Activated T-cell treated with anti-CD3 and anti-CD28 coated beads, Interleukin-2, amount 50 U/mL, for 72 hours (primary cell): ENCODE results near the gene MRPL10. TPM values are rescaled to one million over a fixed set of nuclear protein-coding genes. Genes with fewer than 3 reads are reported as not detected.

Experiments used
- ATAC-seq, 2 donors: fragments of 150-1000 bp; cut with Tn5 transposase; replicated peaks in 1 of 2; 2 replicates each; pipeline ENCODE4 v1.10.0; 2021; ENCODE audit warnings: moderate library complexity in 2 of 2, mild to moderate bottlenecking in 1 of 2
- DNase-seq, 2 donors: peaks; one replicate each; pipeline ENCODE4 v3.0.0; 2021 to 2022; ENCODE audit warnings: mixed read lengths in 1 of 2
- H3K27ac Mint-ChIP-seq: one replicate; pipeline ENCODE4 v1.8.0; 2022; ENCODE audit warnings: mild to moderate bottlenecking, moderate library complexity, mixed read lengths
- H3K27me3 Mint-ChIP-seq: one replicate; pipeline ENCODE4 v1.8.0; 2022; ENCODE audit warnings: low read depth, mixed read lengths
- H3K36me3 Mint-ChIP-seq, 2 donors: one replicate each; pipeline ENCODE4 v1.8.0; 2022; ENCODE audit warnings: mixed read lengths in 2 of 2, mild to moderate bottlenecking in 1 of 2; ENCODE audit not compliant: insufficient read depth in 2 of 2
- H3K4me1 Mint-ChIP-seq: one replicate; pipeline ENCODE4 v1.8.0; 2022; ENCODE audit warnings: low read depth, mixed read lengths
- H3K4me3 Mint-ChIP-seq, 2 donors: one replicate each; pipeline ENCODE4 v1.8.0; 2022; ENCODE audit warnings: mild to moderate bottlenecking in 2 of 2, mixed read lengths in 2 of 2, moderate library complexity in 2 of 2
- H3K9me3 Mint-ChIP-seq, 2 donors: one replicate each; pipeline ENCODE4 v1.8.0; 2022; ENCODE audit warnings: mixed read lengths in 2 of 2
- total RNA-seq, 2 donors: library from RNA; stranded (reverse); gene quantifications; one replicate each; pipeline ENCODE4 v1.2.3, GENCODE V29; 2022

The MRPL10 gene
- total RNA-seq, 2 donors from 2014 or later, result 81.7 to 83.5 TPM

DNA sequence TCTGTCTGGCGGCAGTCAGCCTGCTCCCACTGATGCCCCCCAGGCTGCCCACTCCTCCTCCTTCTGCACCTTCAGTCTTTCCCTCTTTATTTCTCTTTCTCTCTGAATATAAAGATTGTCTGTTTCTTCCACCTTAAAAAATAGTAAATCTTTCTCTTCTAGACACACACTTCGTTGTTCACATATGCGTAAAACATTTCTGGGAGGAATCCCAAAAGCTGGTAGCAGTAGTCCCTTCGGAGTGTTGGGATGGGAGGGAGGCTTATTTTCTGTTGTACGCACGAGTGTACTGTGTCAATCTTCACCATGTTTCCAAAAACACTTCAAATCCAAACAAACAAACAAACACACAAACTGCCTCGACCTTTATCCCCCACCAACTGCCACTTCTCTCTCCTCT is 19.6 kb downstream of the MRPL10 start:
- no peak for ATAC-seq
- no peaks in the 10 kb centered on the region for H3K9me3 Mint-ChIP-seq
- DNase-seq, result no peak
- H3K27ac Mint-ChIP-seq, result peak overlapping the region; percentile 31
- H3K4me3 Mint-ChIP-seq, result no peak overlapping the region
- peaks cover 0 to 5% of the 10 kb centered on the region in 2 donors for H3K36me3 Mint-ChIP-seq
- no peaks in the 10 kb centered on the region for H3K27me3 Mint-ChIP-seq
- H3K4me1 Mint-ChIP-seq, result peaks cover 11% of the 10 kb centered on the region

- H3K27me3 Mint-ChIP-seq, result no peaks in the 10 kb centered on the region
- DNase-seq, result no peak
- no peak for ATAC-seq
- H3K4me3 Mint-ChIP-seq, result no peak overlapping the region
- H3K27ac Mint-ChIP-seq, result peak overlapping the region; percentile 48
- peaks cover 0 to 4% of the 10 kb centered on the region in 2 donors for H3K36me3 Mint-ChIP-seq
- H3K4me1 Mint-ChIP-seq, result peaks cover 11% of the 10 kb centered on the region
- H3K9me3 Mint-ChIP-seq, result no peaks in the 10 kb centered on the region
These were observed 20.3 kb downstream of the MRPL10 start for GRCh38 chr17:47810901-47811635.

- no peaks in the 10 kb centered on the region for H3K9me3 Mint-ChIP-seq
- H3K27me3 Mint-ChIP-seq, result no peaks in the 10 kb centered on the region
- H3K27ac Mint-ChIP-seq, result peak overlapping the region; percentile 80
- H3K36me3 Mint-ChIP-seq, result peaks cover 0 to 4% of the 10 kb centered on the region in 2 donors
- no peak overlapping the region for H3K4me3 Mint-ChIP-seq
- ATAC-seq (peak; percentile 91 to 94), DNase-seq (peak; percentile 47 to 55)
- H3K4me1 Mint-ChIP-seq, result peaks cover 11% of the 10 kb centered on the region
These were observed 21.0 kb downstream of the MRPL10 start for GRCh38 chr17:47810200-47810821.

DNA sequence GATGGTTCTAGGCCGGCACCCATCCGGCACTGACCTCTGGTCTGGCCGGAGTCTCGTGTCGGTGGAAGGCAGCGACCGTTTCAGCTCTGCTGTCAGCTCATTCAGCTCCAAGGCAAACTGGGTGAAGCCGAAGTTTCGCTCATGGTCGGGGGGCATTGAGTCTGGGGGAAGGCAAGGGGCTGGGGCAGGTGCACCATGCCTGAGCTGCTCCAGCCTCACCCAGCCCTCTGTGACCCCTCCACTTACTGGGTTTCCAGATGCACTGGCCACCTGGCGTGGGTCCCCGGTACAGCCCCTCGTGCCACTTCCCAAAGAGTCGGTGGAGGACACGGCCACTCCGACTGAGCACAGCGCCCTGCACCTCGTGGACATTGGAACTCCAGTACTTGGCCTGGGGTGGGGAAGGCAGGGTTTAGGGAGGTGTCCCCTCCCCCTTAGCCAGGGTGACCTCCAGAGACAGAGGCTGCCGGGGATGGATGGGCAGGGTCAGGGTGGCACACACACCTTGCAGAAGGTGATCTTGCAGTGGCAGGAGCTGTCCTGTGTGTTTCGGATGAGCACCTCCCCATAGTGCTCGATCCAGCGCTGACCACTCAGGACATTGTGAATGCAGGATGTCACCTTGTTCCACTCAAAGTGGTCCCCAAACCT is 22.4 kb downstream of the MRPL10 start:
- H3K4me1 Mint-ChIP-seq, result peaks cover 11% of the 10 kb centered on the region
- H3K9me3 Mint-ChIP-seq, result no peaks in the 10 kb centered on the region
- ATAC-seq (no peak), DNase-seq (no peak)
- no peaks in the 10 kb centered on the region for H3K27me3 Mint-ChIP-seq
- no peak overlapping the region for H3K4me3 Mint-ChIP-seq
- peaks cover 0 to 4% of the 10 kb centered on the region in 2 donors for H3K36me3 Mint-ChIP-seq
- no peak overlapping the region for H3K27ac Mint-ChIP-seq

GRCh38 chr17:47808036-47808829 is 23.1 kb downstream of the MRPL10 start:
- Mint-ChIP-seq H3K4me1 (peaks cover 11% of the 10 kb centered on the region), H3K4me3 (no peak overlapping the region), H3K27ac (peak overlapping the region; percentile 16), H3K36me3 (peaks cover 0 to 4% of the 10 kb centered on the region in 2 donors), H3K27me3 (no peaks in the 10 kb centered on the region), H3K9me3 (no peaks in the 10 kb centered on the region)
- DNase-seq, result no peak
- ATAC-seq, result no peak

DNA sequence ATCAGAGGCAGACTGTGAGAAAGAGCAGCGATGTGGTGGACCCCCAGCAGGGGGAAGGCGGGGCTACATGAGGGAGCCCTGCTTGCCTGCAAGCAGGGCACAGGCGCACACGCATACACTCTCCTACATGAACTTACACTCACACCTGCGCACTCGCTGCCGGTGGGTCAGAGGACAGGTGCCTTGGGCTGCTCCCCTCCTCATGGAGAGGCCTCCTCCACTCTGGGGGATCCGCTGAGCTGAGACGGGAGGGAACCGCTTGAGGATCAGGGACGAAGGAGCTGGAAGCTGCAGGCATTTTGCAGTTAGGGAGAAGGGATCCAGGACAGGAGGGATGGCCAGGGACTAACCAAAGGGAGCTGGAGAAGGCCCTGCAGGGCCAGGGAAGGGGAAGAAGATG is 23.9 kb downstream of the MRPL10 start:
- Mint-ChIP-seq H3K27ac (no peak overlapping the region), H3K4me1 (peaks cover 12% of the 10 kb centered on the region), H3K27me3 (no peaks in the 10 kb centered on the region), H3K4me3 (no peak overlapping the region), H3K9me3 (no peaks in the 10 kb centered on the region), H3K36me3 (peaks cover 0 to 4% of the 10 kb centered on the region in 2 donors)
- ATAC-seq (no peak), DNase-seq (no peak)

- Mint-ChIP-seq H3K4me1 (peaks cover 16% of the 10 kb centered on the region), H3K27ac (no peak overlapping the region), H3K36me3 (peaks cover 0 to 4% of the 10 kb centered on the region in 2 donors), H3K9me3 (no peaks in the 10 kb centered on the region), H3K27me3 (no peaks in the 10 kb centered on the region), H3K4me3 (no peak overlapping the region)
- DNase-seq, result no peak
- ATAC-seq, result no peak
These were observed 24.5 kb downstream of the MRPL10 start for GRCh38 chr17:47806913-47807255.

- Mint-ChIP-seq H3K27me3 (no peaks in the 10 kb centered on the region), H3K4me3 (no peak overlapping the region), H3K4me1 (peaks cover 16% of the 10 kb centered on the region), H3K27ac (no peak overlapping the region), H3K9me3 (no peaks in the 10 kb centered on the region), H3K36me3 (peaks cover 0 to 4% of the 10 kb centered on the region in 2 donors)
- DNase-seq (no peak), ATAC-seq (no peak)
These were observed 25.1 kb downstream of the MRPL10 start for GRCh38 chr17:47806026-47806912.

DNA sequence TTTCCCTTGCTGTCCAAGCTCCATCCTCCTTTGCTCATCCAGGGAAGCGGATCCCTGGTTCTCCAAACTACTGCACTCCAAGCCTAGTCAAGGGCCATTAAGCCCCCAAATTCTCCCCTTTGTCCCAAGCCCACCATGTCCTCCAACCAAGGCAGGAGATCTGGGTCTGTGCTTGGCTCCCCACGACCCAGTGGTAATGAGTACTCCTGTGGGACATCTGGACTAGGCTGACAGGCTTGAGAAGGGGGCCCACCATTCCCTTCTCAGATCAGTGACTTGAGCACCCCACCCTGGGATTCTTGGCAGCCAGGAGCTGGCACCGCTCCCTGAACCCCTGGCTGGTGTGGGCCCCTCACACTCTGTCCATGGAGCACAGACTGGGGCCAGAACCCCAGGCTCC is 26.9 kb downstream of the MRPL10 start:
- ATAC-seq (no peak), DNase-seq (no peak)
- no peaks in the 10 kb centered on the region for H3K27me3 Mint-ChIP-seq
- H3K4me3 Mint-ChIP-seq, result no peak overlapping the region
- no peaks in the 10 kb centered on the region for H3K36me3 Mint-ChIP-seq
- H3K9me3 Mint-ChIP-seq, result no peaks in the 10 kb centered on the region
- H3K27ac Mint-ChIP-seq, result peak overlapping the region; percentile 21
- peaks cover 4% of the 10 kb centered on the region for H3K4me1 Mint-ChIP-seq

DNA sequence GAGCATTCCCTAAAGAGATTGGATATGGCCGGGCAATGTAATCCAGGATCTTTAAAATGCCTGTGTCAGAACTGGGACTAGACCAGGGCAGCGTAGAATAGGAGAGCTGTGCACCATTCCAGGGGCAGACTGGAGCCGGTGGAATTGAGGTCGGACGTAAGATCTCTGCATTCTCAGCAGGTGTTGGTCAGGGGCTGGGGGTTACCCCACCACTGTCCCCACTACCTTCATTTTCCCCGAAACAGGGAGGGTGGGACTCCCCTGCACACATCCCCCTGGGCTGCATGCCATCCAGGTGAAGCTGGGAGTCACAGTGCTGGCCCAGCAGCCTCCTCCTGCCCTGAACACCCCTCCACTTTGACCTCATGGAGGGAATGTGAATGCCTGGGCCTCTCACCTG is 27.6 kb downstream of the MRPL10 start:
- ATAC-seq (no peak), DNase-seq (no peak)
- peak overlapping the region; percentile 56 for H3K27ac Mint-ChIP-seq
- H3K36me3 Mint-ChIP-seq, result no peaks in the 10 kb centered on the region
- H3K27me3 Mint-ChIP-seq, result no peaks in the 10 kb centered on the region
- H3K4me1 Mint-ChIP-seq, result peaks cover 4% of the 10 kb centered on the region
- H3K4me3 Mint-ChIP-seq, result no peak overlapping the region
- no peaks in the 10 kb centered on the region for H3K9me3 Mint-ChIP-seq

DNA sequence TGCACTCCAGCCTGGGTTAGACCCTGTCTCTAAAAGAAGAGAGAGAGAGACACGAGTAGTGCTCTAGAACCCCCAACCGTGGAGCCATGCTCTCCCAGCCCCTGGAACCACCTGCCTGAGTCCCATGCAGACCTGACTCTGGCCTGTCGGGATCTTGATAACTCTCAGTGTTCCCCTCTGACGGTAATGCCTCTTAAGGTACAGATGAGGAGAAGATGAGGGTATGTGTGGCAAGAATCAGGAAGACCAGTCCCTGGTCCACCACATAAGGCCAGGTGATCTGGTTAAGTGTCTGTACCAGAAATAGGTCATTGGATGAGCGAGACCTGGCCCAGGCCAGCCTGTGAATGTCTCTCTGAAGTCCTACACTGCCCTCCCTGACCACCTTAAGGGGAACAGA is 28.1 kb downstream of the MRPL10 start:
- Mint-ChIP-seq H3K27me3 (no peaks in the 10 kb centered on the region), H3K27ac (no peak overlapping the region), H3K36me3 (no peaks in the 10 kb centered on the region), H3K4me1 (peaks cover 4% of the 10 kb centered on the region), H3K9me3 (no peaks in the 10 kb centered on the region), H3K4me3 (no peak overlapping the region)
- DNase-seq (no peak), ATAC-seq (no peak)

GRCh38 chr17:47802341-47803022 is 28.9 kb downstream of the MRPL10 start:
- peak; percentile 61 to 66 for DNase-seq
- no peaks in the 10 kb centered on the region for H3K27me3 Mint-ChIP-seq
- peaks cover 4% of the 10 kb centered on the region for H3K4me1 Mint-ChIP-seq
- no peaks in the 10 kb centered on the region for H3K36me3 Mint-ChIP-seq
- no peaks in the 10 kb centered on the region for H3K9me3 Mint-ChIP-seq
- no peak overlapping the region for H3K27ac Mint-ChIP-seq
- no peak overlapping the region for H3K4me3 Mint-ChIP-seq
- peak; percentile 88 to 89 for ATAC-seq
